ENCODE results near the gene NECAB2.
"Not testable (repeated sequence)": the region's sequence is repeated elsewhere in the genome, so short reads cannot be mapped to it uniquely, and the experiment has no call there.

Gene NECAB2

DNA sequence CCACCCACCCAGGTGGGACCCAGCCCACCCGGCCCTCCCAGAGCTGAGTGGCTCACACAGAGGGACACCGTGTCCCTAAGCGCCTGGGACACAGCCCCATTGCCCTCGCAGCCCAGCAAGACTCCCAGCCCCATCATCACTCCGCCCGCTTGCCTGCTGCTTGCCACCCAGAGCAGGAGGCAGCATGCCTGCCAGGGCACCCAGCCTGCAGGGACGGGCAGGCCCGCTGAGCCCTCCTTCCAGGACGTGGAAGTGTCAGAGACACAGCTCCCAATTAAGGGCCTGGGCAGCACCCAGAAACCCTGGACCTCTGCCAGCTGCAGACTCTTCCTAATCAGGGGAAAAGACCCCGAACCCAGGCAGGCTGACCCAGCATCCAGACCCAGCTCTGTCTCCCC, 32.2 kb upstream of the NECAB2 start:
- DNase-seq (ENCODE audit: low spot score) (no peak), FAIRE-seq (no peak)

DNA sequence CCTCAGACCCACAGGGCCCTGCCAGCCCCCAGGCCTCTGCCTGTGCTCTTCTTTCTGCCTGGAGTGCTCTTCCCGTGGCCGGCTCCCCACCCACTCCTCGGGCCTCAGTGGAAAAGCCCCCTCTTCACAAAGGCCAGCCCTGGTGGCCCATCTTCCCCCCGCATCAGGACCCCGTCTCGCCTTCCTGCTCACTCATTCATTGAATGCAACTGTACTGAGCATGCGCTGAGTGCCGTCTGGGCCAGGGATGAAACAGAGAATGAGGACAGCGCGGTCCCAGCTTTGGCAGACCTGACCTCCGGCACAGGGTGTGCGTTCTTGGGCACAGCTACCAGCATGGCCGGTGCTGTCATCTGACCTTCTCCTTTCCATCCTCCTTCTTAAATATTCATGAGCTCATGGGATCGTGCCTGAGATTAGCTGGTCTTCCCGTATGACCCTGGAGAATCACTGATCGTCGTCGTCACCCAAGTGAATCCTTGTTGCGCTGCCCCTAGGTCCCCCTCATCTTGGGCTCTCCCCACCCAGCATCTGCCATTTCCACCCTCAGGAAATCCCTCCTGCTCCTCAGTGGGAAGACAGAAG, 31.4 kb upstream of the NECAB2 start:
- FAIRE-seq (no peak), DNase-seq (ENCODE audit: low spot score) (no peak)

DNA sequence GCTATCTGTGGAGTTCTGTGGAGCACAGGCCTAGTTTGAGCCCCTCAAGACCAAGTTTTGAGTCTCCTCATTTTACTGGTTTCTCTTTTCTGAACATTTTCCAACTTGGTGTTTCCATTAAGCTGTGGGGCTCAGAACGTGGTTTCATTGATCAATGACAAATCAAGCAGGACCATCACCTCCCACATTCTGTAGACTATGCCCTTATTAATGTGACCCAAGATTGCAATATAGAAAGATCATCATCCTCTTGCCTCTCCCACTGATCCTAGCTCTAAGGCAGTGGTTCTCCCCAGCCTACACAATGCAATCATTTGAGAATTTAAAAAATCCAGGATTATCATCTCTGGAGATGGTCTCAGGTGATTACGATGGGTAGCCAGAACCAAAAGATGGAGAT, 30.8 kb upstream of the NECAB2 start:
- DNase-seq (ENCODE audit: low spot score) = no peak
- no peak for FAIRE-seq

DNA sequence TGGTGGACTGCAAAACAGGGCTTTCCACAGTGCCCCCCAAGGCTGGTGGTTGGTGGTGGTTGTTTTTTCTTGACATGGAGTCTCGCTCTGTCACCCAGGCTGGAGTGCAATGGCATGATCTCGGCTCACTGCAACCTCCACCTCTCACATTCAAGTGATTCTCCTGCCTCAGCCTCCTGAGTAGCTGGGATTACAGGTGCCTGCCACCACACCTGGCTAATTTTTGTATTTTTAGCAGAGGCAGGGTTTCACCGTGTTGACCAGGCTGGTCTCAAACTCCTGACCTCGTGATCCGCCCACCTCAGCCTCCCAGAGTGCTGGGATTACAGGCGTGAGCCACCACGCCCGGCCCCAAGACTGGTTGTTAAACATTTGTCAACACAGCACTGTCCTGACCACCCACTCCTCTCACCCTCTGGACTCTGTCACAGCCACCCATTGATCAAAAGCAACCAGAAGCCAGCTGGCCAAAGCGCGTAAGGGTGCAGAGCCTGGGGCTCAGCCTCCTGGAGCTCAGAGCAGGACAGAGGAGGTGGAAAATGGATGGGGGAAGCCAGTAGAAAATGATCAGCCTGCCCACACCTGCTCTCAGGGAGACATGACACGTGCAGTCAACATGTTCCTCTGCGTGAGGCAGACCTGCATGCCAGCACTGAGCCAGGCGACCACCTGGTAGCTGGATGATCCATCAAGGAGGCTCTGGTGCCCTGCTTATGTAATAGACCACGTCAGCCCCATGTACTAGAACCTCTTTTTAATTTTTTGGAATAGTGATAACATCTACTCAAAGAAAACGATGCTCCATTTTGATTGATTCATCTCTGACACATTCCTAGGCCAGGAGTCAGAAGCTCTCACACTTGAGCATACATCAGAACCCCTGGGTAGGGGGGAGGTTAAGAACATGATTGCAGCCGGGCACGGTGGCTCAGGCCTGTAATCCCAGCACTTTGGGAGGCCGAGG, 29.8 kb upstream of the NECAB2 start:
- DNase-seq (ENCODE audit: low spot score) (no peak), FAIRE-seq (no peak)

DNA sequence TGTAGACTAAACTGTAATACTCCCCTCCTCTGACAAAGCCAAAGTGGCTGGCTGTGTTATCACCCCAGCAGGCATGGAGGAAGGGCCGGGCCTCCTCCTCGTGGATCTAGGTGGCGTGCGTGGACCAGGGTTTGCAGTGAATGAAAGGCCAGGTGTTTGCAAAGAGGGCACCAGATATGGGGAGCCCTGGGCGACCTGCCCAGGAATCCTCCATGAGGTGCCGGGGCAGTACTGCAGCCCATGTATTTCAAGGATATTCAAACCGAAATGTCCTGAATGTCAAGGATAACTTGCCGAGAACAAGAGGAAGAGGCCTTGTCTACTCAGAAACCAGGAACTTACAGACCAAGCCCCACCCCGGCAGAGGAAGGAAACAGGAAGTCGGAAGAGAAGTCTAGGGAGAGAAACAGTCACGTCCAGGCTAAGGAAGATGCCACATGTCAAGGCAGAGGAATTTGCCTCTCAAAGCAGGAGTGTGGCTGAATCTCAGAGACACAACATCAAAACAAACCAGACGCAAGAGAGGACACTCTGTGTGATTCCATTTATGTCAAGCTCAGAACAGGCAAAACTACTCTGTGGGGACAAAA, 28.7 kb upstream of the NECAB2 start:
- DNase-seq (ENCODE audit: low spot score) (no peak), FAIRE-seq (no peak)

DNA sequence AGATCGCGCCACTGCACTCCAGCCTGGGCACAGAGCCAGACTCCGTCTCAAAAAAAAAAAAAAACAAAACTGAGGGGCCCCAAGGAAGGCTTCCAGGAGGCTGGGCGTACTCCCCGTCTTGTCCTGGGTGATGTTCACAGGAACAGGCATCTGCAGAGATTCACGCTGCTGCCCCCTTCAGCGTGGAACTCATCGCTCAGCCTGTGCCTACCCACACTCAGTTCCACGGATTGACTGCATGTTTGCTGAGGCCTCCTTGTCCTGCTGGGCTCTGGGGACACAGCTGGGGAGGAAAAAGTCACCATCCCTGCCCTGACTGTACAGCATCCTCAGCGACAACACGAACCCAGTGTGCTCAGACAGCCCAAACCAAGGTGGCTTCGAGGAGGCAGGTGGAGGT, 27.9 kb upstream of the NECAB2 start:
- DNase-seq (ENCODE audit: low spot score) (no peak), FAIRE-seq (no peak)

DNA sequence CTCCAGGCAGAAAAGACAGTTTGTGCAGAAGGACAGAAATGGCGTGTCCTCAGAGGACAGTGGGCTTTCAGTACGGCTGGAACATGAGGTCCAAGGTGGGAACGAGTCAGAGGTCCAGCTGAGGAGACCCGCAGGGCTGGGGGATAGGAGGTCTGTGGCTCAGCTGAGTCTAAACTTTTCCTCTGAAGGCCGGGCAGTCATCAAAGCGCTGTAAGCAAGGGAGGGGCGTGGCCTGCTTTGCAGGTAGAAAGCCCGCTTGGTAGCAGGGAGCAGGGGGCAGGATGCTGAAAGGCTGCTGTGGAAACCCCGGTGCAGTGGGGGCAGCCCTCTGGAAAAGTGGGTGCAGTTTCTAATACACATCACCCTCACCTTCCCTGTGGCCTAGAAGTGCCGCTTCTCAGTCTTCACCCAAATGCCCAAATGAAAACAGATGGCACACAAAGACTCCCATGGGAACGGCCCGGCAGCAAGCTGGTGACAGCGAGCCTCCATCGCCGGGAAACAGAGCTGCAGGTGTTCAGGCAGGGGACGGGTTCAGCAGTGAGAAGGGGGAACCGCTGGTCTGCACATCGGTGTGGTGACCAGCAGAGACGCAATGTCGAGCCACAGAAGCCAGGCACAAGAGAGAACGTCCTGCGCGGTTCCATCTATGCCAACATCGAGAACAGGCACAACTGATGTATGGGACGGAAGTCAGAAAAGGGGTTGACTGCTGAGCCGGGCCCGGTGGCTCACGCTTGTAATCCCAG, 27.2 kb upstream of the NECAB2 start:
- FAIRE-seq (no peak), DNase-seq (ENCODE audit: low spot score) (no peak)

DNA sequence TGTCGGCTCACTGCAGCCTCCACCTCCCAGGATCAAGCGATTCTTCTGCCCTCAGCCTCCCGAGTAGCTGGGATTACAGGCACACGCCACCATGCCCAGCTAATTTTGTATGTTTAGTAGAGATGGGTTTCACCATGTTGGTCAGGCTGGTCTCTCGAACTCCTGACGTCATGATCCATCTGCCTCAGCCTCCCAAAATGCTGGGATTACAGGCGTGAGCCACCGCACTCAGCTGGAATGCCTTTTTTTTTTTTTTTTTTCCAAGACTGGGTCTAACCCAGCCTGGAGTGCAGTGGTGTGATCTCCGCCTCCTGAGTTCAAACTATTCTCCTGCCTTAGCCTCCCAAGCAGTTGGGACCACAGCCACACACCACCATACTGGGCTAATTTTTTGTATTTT, 26.5 kb upstream of the NECAB2 start:
- FAIRE-seq; DNase-seq (ENCODE audit: low spot score): not testable (repeated sequence)

DNA sequence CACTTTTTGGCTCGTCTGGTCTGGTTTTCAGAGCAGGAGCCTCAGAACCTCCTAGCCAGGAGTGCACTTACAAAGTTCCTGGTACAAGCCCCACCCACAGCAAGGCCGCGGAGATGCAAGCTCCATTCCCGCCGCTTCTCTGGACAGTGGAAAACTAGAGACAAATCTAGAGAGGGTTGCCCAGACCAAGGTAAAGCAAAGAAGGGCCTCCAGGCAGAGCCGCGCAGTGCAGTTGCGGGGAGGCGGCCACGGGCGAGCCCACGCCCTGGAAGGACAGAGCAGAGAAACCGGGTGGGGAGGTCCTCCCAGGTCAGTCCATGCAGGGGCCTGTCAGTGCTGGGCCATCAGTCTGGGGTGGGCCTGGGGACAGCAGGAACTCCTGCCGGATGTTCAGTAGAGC, 26.0 kb upstream of the NECAB2 start:
- FAIRE-seq (no peak), DNase-seq (ENCODE audit: low spot score) (no peak)

DNA sequence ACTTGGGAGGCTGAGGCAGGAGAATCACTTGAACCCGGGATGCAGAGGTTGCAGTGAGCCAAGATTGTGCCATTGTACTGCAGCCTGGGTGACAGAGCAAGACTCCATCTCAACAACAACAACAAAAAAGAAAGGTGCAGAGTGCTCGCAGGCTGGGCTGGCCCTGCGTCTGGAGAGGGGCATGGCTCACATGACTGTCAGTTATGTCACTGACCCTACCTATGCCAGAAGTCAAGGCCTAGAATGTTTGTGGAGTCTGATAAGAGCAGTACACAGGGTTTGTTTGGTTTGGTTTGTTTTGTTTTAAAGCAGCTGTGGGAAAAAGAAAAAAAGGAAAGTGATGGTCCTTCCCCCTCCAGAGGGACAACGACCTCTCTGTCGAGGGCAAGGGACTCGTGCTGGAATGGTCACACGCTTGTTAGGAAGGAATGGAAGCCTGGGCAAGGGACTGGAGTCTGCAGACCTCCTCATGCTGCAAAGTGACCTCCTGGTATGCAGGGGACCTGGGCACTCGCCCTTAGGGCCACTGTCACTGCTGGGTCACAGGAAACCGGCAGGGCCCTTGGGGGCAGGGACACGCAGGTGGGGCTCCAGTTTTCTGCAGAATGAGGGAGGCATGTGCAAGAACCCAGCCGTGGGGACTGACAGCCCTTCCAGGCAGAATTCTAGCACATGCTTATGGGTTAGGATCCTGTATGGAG, 25.1 kb upstream of the NECAB2 start:
- no peak for DNase-seq (ENCODE audit: low spot score)
- FAIRE-seq = no peak

DNA sequence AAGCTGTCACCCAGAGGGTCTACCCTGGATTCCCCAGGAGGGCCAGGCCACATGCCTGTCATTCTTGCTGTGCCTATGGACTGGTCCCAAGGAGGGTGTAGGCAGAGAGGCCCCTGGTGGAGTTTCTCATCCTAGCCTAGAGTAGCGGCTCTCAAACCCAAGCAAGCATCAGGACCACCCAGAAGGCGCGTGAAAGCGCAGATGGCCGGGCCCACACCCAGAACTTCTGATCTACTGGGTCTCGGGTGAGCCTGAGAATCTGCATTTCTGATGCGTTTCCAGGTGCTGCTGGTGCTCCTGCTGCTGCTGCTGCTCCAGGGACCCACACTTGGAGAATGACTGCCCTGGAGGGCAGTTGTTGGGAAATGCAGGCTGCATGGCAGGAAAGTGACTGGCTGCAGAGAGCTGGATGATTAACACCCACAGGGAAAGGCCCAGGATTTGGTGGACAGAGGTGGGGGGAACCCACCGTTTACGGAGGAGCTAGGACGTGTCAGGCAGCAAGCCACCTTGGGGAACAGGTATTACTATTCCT, 24.5 kb upstream of the NECAB2 start:
- FAIRE-seq (no peak), DNase-seq (ENCODE audit: low spot score) (no peak)

DNA sequence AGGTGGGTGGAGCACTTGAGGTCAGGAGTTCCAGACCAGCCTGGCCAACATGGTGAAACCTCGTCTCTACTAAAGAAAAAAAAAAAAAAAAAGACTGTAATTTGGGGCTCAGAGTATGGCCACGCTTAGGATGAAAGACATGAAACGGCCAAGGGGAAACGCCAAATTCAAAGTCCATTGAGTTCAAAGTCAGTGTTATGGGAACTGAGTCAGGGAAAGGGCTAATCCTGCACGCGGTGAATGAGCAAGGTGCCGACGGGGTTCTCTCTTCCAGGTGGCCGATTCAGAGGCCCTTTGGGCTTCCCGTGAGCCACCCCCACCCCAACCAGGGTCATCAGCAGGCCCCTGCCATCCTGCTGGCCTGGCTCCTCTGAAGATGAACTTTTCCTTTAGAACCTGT, 22.5 kb upstream of the NECAB2 start:
- DNase-seq (ENCODE audit: low spot score) = no peak
- FAIRE-seq = no peak

DNA sequence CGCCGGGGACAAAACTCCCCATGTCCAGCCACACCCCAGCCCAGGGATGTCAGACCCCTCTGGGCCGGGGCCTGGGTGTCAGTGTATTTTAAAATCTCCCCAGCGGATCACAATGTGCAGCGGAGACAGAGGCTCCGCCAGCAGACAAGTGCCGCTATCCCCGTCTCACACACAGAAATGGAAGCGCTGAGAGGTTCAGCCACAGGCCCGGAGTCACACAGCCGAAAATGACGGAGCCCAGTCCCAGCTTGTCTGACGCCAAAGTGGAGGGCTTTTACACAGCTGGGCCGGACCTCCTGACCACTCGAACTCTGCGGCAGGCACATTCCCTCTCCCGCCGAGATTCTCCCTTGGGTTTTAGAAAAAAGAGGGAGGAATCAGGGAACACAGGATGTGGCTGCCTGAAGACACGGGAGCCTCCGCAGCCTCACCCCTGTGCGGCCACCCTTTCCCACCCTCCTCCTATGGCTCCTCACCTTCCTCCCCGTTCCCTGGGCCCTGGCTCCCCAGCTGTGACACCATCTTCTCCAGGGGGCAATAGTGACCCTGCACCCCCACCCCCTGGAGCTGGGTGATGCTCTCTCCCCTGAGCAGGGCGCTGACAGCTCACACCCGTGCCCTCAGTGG, 21.8 kb upstream of the NECAB2 start:
- no peak for FAIRE-seq
- DNase-seq (ENCODE audit: low spot score) = no peak

DNA sequence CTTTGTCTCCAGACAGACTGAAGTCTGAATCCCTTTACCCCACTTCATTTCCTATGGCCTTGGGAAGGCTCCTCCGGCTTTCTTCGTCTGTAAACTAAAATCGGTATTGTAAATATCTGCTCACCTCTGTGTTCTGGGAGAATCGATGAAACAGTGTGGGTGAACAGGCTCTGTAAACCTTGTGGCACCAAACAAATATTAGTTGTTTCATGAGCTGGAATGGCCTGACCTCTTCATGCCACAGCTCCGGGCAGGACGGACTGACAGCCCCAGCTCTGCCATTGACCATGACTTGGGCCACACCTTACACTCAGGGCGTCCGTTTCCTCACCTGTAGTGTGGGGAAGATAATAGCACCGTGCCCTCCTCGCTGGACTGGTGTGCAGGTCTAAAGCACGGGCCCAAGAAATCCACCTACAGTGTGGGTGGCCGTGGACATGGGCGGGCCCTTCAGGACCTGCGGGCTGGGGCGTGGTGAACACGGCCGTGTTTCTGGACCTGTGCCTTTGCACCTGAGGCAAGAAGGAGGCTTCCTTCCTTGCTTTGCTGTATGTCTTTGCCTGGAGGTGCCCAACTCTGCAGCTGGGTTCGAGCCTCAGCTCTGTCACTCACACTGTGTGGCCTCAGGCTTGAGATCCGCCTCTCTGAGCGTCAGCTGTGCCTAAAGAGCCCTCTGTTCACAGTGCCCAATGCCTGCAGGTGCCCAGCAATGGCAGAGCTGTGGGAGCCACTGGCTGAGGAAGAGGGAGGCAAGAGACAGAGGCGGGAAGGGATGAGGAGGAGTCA, 21.1 kb upstream of the NECAB2 start:
- DNase-seq (ENCODE audit: low spot score) (no peak), FAIRE-seq (no peak)

DNA sequence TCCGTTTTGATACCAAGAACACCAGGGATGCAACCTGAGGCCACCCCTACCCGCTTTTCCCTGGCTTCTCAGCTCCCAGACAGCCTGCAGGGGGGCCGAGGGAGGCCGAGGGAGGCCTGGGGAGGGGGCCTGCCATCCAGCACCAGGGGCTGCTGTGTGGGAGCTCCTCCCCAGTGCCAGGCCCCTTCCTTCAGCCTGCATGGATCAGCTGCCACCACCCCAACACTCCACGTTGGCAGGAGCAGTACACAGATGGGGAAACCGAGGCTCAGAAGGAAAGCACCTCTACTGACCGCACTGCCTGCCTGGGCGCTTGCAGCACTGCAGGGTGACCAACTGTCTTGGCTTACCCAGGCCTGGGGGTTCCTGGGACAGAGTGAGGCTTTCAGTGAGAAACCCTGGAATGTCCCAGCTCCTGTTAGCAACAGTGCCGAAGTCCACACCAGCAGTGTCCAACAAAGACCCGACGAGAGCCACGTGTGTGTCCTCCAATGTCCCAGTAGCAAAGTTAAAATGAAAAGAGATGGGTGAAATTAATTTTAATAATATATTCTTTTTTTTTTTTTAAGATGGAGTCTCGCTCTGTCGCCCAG, 20.3 kb upstream of the NECAB2 start:
- FAIRE-seq (no peak), DNase-seq (ENCODE audit: low spot score) (no peak)

DNA sequence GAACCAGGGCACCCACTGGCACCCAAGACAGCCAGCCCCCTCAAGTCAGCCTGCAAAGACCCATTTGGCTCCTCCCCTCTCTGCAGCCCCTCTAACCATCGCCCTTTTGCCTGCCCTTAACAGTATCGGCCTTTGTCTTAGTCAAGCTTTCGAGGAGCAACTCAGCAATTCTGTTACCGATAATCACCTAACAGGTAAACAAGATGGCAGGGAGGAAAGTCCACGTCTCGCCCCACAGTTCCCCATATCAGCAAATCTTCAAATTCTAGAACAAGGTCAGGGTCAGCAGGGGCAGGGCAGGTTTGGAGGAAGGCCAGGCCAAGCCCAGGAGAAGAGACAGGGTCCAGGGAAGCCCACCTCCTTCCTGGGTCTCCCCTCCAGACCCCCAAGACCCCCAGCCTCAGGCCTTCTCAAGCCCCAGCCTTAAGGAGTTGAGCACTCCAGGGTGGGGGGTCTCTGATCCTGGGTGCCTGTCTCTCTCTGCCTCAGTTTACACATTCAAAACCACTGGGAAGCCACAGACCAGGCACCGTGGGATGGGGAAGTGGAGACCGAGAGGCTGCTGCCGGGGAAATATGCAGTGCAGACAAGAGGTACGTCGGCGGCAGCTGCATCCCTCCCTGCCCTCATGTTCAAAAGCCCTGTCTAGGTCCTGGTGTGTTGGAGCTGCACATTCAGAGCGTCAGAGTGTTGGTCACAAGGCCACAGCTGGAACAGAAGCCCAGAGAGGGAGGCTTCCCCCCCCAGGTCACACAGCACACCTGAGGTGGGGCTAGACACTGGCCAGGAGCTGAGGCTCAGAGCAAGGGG, 18.9 kb upstream of the NECAB2 start:
- FAIRE-seq (no peak), DNase-seq (ENCODE audit: low spot score) (no peak)

DNA sequence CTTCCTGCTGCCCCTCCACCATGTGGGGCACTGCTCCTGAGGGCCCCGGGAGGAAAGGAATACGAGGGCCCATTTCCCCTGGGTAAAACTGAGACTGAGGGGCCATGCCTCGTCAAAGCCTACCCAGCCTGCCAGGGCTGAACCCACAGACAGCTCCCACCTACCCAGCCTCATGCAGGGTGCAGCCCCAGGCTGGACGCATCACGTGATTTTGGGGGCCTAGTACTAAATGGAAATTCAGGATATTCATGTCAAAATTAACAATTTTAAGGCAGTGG, 18.4 kb upstream of the NECAB2 start:
- no peak for FAIRE-seq
- DNase-seq (ENCODE audit: low spot score) = no peak

DNA sequence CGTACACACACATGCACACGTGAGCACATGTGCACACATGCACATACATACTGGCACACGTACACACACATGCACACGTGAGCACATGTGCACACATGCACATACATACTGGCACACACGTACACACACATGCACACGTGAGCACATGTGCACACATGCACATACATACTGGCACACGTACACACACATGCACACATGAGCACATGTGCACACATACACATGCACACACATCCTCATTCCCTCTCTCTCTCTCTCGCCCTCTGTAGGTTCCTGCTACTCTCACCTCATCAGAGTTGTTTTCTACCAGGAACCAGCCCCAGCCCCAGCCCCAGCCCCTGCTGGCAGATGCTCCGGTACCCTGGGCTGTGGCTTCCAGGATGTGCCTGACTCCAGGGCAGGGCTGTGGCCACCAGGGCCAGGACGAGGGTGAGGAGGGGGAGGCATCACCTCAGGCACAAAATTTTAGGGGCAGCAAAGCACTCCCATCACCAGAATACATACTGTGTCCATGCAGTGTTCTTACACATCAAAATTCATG, 17.1 kb upstream of the NECAB2 start:
- DNase-seq (ENCODE audit: low spot score); FAIRE-seq: not testable (repeated sequence)

All from RCC 7860 (cell line).